ENCODE measurements around the gene IGHMBP2.

Gene IGHMBP2

DNA sequence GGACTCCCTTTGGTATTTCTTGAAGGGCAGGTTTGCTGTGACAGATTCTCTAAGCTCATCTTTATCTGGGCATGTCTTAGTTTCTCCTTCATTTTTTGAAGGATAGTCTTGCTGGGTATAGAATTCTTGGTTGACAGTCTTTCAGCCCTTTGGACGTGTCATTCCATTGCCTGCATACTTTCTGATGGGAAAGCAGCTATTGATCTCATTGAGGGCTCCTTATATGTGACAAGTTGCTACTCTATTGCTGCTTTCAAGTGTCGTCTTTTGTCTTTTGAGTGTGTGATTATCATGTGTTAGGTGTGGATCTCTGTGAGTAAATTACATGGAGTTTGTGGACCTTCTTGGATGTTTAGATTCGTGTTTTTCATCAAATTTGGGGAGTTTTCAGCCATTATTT, 21.9 kb downstream of the IGHMBP2 start:
- H3K36me3 ChIP-seq (ENCODE audit: insufficient read depth, low read length): peaks cover 68% of the 10 kb centered on the region
- no peaks in the 10 kb centered on the region for H3K4me1 ChIP-seq (ENCODE audit: insufficient read depth, low read length)
- H3K27me3 ChIP-seq (ENCODE audit: insufficient read depth, low read length): no peaks in the 10 kb centered on the region
- no peak overlapping the region for H3K4me3 ChIP-seq (ENCODE audit: low read length)
- H3K9me3 ChIP-seq (ENCODE audit: low read length): peaks cover 22% of the 10 kb centered on the region
- no peak overlapping the region for H2AFZ ChIP-seq (ENCODE audit: low read depth, low read length)

DNA sequence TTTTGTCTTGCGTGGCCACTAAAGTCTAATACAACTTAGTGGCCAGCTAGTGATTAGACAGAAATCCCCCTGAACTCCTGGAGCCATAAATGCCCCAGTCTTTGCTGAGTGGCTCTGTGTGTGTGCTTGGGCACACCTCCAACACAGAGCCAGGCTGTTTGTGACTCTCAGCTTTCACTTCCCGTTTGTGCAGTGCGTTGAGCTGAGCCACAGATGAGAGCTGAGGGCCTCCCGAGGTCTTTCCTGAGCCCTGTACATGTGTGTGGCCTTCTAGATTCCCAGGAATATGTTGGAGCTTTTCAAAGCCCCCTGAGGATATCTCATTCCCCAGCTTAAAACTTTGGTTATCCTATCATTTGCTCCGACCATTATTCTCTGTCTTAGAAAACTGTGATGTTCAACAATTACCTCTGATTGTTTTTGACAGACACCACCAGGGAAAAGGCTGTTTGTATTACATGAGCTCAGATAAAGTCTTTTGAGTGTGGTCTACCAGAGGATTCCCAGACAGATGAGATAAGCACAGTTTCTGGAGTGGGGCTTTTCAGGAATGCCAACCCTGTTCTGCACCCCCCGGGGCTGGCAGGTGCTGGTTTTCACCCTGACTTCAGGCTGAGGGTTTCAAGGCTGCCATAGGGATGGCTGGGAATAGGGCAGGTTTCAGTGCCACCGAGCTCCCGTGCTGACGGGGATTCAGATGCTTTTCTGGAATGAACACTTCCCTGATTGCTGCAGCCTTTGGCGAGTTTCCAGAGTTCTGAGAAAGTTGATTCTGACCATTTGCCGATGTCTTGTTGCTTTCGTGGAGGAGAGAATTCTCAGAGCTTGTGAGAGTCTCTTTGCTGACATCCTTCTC, 23.8 kb downstream of the IGHMBP2 start:
- no peak overlapping the region for H2AFZ ChIP-seq (ENCODE audit: low read depth, low read length)
- H3K36me3 ChIP-seq (ENCODE audit: insufficient read depth, low read length): peaks cover 66% of the 10 kb centered on the region
- no peaks in the 10 kb centered on the region for H3K27me3 ChIP-seq (ENCODE audit: insufficient read depth, low read length)
- H3K4me1 ChIP-seq (ENCODE audit: insufficient read depth, low read length): no peaks in the 10 kb centered on the region
- H3K4me3 ChIP-seq (ENCODE audit: low read length): no peak overlapping the region
- H3K9me3 ChIP-seq (ENCODE audit: low read length): peaks cover 22% of the 10 kb centered on the region

GRCh38 chr11:68928136-68928880, 24.6 kb downstream of the IGHMBP2 start:
- no peaks in the 10 kb centered on the region for H3K4me1 ChIP-seq (ENCODE audit: insufficient read depth, low read length)
- H3K9me3 ChIP-seq (ENCODE audit: low read length): peaks cover 22% of the 10 kb centered on the region
- H3K36me3 ChIP-seq (ENCODE audit: insufficient read depth, low read length): peaks cover 64% of the 10 kb centered on the region
- no peak overlapping the region for H3K4me3 ChIP-seq (ENCODE audit: low read length)
- no peaks in the 10 kb centered on the region for H3K27me3 ChIP-seq (ENCODE audit: insufficient read depth, low read length)
- no peak overlapping the region for H2AFZ ChIP-seq (ENCODE audit: low read depth, low read length)

GRCh38 chr11:68929135-68929534, 25.4 kb downstream of the IGHMBP2 start:
- Histone ChIP-seq H3K36me3 (ENCODE audit: insufficient read depth, low read length) (peaks cover 65% of the 10 kb centered on the region), H2AFZ (ENCODE audit: low read depth, low read length) (no peak overlapping the region), H3K27me3 (ENCODE audit: insufficient read depth, low read length) (no peaks in the 10 kb centered on the region), H3K4me3 (ENCODE audit: low read length) (no peak overlapping the region), H3K9me3 (ENCODE audit: low read length) (peaks cover 16% of the 10 kb centered on the region), H3K4me1 (ENCODE audit: insufficient read depth, low read length) (no peaks in the 10 kb centered on the region)

DNA sequence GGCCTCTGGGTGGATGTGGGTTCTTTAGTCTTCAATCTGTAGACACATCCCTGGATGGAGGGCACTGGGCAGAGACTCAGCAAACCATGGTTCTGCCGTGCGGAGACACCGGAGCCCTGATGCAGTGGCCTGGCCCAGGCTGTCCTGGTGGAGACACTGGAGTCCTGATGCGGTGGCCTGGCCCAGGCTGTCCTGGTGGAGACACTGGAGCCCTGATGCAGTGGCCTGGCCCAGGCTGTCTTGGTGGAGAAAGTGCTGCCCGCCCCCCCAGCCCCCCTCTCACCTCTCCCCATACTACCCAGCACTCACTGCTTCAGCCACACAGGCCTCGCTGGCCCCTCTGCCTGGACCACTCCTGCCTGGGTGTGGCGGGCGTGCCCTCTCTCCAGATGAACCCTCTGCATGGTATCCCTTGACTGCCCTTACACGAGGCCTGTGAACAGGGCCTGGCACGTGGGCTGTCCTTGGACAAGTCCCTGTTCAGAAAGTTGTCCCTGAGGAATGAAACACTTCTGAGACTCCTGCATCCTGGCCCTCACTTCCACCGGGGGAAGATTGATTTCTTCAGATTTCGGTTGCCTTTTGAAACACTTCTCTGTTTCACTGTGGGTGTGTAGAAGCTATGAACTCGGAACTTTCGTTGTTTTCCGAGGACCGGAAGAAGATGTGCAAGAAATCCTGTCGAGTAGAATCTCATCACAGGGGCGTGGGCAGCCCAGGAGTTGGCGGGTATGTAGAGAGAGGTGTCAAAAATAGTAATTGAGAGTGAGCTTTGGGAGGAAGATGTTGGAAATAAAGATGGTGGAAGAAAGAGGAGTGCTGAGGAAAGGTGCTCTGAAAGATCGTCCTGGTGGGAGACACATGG, 26.2 kb downstream of the IGHMBP2 start:
- no peak overlapping the region for H2AFZ ChIP-seq (ENCODE audit: low read depth, low read length)

DNA sequence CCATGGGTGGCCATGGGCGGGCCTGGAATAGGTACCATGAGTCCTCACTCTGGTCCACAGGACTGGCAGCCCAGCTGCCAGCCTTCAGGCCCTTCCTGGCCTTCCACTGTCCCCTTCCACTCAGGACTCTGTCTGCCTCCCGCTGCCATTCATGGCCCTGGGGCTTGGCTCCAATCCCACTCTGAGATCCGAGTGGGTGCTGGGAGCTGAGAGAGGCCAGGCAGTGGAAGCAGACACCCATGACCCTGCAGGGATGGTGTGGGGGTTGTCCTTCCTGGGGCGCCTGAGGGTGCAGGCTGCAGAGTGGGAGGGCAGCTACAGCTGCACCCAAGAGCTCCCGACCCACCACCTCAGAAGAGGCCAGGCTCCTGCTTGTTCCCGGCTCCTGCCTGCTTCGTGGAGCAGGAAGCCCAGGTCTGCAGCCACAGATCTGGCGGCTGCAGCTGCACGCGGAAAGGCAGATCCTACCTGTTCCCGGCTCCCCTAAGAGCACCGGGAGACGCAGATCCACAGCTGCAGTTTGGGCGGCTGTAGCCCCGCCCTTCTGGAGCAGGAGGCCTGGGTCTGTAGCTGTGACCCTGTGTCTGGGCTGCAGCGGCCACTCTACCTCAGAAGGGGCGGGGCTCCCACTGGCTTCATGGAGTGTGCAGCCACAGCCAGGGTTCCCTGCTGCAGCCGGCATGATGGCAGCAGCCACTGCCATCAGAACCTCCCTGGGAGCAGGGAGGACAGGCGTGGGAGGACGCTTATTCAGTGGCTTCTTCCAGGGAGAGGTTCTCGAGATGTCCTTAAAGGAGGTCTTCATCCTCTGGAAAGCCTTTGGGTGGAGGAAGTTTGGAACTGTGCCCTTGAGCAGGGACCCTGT, 27.5 kb downstream of the IGHMBP2 start:
- Histone ChIP-seq H3K4me3 (ENCODE audit: low read length) (no peak overlapping the region), H3K36me3 (ENCODE audit: insufficient read depth, low read length) (peaks cover 71% of the 10 kb centered on the region), H3K4me1 (ENCODE audit: insufficient read depth, low read length) (no peaks in the 10 kb centered on the region), H2AFZ (ENCODE audit: low read depth, low read length) (no peak overlapping the region), H3K9me3 (ENCODE audit: low read length) (peaks cover 3% of the 10 kb centered on the region), H3K27me3 (ENCODE audit: insufficient read depth, low read length) (no peaks in the 10 kb centered on the region)

More for the DNA sequence above, 26.2 kb downstream of the IGHMBP2 start:
- Histone ChIP-seq H3K9me3 (ENCODE audit: low read length) (peaks cover 10% of the 10 kb centered on the region), H3K27me3 (ENCODE audit: insufficient read depth, low read length) (no peaks in the 10 kb centered on the region), H3K4me1 (ENCODE audit: insufficient read depth, low read length) (no peaks in the 10 kb centered on the region), H3K36me3 (ENCODE audit: insufficient read depth, low read length) (peaks cover 65% of the 10 kb centered on the region), H3K4me3 (ENCODE audit: low read length) (no peak overlapping the region)

DNA sequence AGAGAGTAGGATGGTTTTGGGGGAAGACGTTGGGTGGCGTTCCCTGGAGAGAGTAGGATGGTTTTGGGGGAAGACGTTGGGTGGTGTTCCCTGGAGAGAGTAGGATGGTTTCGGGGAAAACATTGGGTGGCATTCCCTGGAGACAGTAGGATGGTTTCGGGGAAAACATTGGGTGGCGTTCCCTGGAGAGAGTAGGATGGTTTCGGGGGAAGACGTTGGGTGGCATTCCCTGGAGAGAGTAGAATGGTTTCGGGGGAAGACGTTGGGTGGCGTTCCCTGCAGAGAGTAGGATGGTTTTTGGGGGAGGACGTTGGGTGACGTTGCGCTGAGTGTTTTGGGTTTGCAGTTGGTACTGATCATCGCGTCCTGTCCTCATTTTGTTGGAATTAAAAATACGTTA, 28.2 kb downstream of the IGHMBP2 start:
- Histone ChIP-seq H3K4me3 (ENCODE audit: low read length) (no peak overlapping the region), H3K27me3 (ENCODE audit: insufficient read depth, low read length) (no peaks in the 10 kb centered on the region), H3K36me3 (ENCODE audit: insufficient read depth, low read length) (peaks cover 76% of the 10 kb centered on the region), H2AFZ (ENCODE audit: low read depth, low read length) (no peak overlapping the region), H3K4me1 (ENCODE audit: insufficient read depth, low read length) (no peaks in the 10 kb centered on the region), H3K9me3 (ENCODE audit: low read length) (peaks cover under 1% of the 10 kb centered on the region)

DNA sequence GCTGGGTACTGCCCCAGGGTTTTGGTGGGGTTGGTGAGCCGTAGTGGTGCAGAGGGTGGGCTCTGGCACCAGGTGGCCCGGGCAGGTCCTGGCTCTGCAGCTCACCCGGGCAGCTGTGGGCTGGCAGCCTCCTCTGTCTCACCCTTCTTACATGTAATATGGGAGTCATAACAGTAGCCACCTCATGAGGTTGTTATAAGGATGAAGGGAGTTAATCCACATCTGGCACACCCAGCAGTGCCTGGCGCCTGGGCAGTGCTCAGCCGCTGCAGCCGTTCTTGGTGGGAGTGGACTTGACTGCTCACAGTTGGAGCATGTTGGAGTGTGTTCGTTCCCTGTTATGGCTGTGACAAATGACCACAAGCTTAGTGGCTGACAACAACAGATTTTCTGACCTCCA, 28.7 kb downstream of the IGHMBP2 start:
- Histone ChIP-seq H3K9me3 (ENCODE audit: low read length) (no peaks in the 10 kb centered on the region), H2AFZ (ENCODE audit: low read depth, low read length) (no peak overlapping the region), H3K4me3 (ENCODE audit: low read length) (no peak overlapping the region), H3K36me3 (ENCODE audit: insufficient read depth, low read length) (peaks cover 79% of the 10 kb centered on the region), H3K27me3 (ENCODE audit: insufficient read depth, low read length) (no peaks in the 10 kb centered on the region), H3K4me1 (ENCODE audit: insufficient read depth, low read length) (no peaks in the 10 kb centered on the region)

GRCh38 chr11:68932933-68933577, 29.4 kb downstream of the IGHMBP2 start:
- H3K9me3 ChIP-seq (ENCODE audit: low read length): no peaks in the 10 kb centered on the region
- H2AFZ ChIP-seq (ENCODE audit: low read depth, low read length): no peak overlapping the region
- H3K4me1 ChIP-seq (ENCODE audit: insufficient read depth, low read length): no peaks in the 10 kb centered on the region
- H3K27me3 ChIP-seq (ENCODE audit: insufficient read depth, low read length): no peaks in the 10 kb centered on the region
- peaks cover 78% of the 10 kb centered on the region for H3K36me3 ChIP-seq (ENCODE audit: insufficient read depth, low read length)
- H3K4me3 ChIP-seq (ENCODE audit: low read length): no peak overlapping the region

DNA sequence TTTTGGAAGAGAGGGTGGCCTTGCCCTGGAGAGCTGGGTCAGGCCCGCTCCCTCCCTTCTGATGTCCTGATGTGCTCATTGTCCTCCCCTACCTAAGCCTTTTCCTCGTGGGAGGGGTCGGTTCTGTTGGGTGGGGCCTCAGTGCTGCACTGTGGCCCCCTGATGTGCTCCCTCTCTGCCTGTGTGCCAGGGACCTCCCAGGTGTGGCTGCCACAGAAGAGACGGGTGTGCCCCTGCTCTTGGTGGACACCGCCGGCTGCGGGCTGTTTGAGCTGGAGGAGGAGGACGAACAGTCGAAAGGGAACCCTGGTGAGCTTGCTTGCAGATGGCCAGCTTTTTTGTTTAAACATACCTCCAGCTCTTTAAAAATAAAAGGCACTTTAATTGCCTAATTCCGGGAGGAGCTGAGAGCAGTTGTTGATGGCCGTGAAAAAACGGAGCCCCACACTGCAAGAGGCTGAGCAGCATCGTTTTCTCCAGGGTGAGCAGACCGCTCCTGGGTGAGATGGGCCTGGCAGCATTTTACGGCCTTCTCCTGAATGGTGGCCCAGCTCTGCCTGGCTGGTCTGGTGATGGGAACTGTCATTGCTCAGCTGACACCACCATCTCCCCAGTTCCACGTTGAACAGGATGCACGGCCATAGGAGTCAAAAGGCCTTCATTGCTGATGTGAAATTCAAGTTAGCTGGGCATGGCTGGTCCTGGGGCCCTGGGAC, 30.1 kb downstream of the IGHMBP2 start:
- Histone ChIP-seq H3K4me3 (ENCODE audit: low read length) (no peak overlapping the region), H2AFZ (ENCODE audit: low read depth, low read length) (no peak overlapping the region), H3K36me3 (ENCODE audit: insufficient read depth, low read length) (peaks cover 79% of the 10 kb centered on the region), H3K9me3 (ENCODE audit: low read length) (no peaks in the 10 kb centered on the region), H3K4me1 (ENCODE audit: insufficient read depth, low read length) (no peaks in the 10 kb centered on the region), H3K27me3 (ENCODE audit: insufficient read depth, low read length) (no peaks in the 10 kb centered on the region)

- Histone ChIP-seq H3K4me1 (ENCODE audit: insufficient read depth, low read length) (no peaks in the 10 kb centered on the region), H3K36me3 (ENCODE audit: insufficient read depth, low read length) (peaks cover 78% of the 10 kb centered on the region), H3K9me3 (ENCODE audit: low read length) (no peaks in the 10 kb centered on the region), H3K27me3 (ENCODE audit: insufficient read depth, low read length) (no peaks in the 10 kb centered on the region), H2AFZ (ENCODE audit: low read depth, low read length) (no peak overlapping the region), H3K4me3 (ENCODE audit: low read length) (no peak overlapping the region)
Observed at GRCh38 chr11:68934321-68934645, 30.6 kb downstream of the IGHMBP2 start.

Measured in neuron (in vitro differentiated cells).